ENCODE results near the gene SNRPB.
A peak's percentile ranks its signal among the peaks of the same experiment; 100 is the strongest.

Gene SNRPB

DNA sequence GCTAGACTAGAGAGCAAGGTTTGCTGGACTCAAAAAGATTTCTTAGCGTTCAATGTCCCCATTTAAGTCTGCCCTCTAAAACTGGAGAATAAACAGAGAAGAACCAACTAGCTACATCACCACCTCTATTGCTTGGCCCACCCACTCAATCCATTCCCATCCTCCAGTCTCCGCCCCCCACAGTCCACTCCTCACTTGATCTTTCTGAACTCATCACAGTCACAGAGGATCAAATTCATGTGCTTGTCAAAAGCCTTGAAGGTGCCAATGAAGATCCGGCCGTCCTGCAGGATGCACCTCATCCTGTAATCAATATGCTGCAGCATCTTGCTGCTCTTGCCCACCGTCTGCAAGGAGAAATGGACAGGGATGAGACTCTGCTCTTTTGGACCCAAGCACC lies 3.2 kb downstream of the SNRPB start:
- TF ChIP-seq ZNF548 (tag by site-specific recombination; IDR thresholded peaks at IDR 0.05) (no peak), ZFHX2 (tag by site-specific recombination; conservative IDR thresholded peaks at IDR 0.05) (peak; percentile 73), EGR2 (tag by site-specific recombination; IDR thresholded peaks at IDR 0.05; ENCODE audit: low read depth) (peak; percentile 72), ZNF830 (tag by site-specific recombination; IDR thresholded peaks at IDR 0.05; ENCODE audit: low read depth) (no peak), ZNF266 (tag by site-specific recombination; IDR thresholded peaks at IDR 0.05; ENCODE audit: low read depth) (no peak), ZBTB48 (tag by site-specific recombination; IDR thresholded peaks at IDR 0.05) (no peak), GLIS1 (tag by site-specific recombination; IDR thresholded peaks at IDR 0.05) (no peak), PRDM1 (tag by site-specific recombination; IDR thresholded peaks at IDR 0.05) (no peak), KLF9 (tag by site-specific recombination; IDR thresholded peaks at IDR 0.05; ENCODE audit: low read depth) (no peak), ZIC2 (tag by site-specific recombination; IDR thresholded peaks at IDR 0.05) (no peak), ZNF596 (tag by site-specific recombination; IDR thresholded peaks at IDR 0.05) (no peak)
- TF ChIP-seq, protein P1, sequence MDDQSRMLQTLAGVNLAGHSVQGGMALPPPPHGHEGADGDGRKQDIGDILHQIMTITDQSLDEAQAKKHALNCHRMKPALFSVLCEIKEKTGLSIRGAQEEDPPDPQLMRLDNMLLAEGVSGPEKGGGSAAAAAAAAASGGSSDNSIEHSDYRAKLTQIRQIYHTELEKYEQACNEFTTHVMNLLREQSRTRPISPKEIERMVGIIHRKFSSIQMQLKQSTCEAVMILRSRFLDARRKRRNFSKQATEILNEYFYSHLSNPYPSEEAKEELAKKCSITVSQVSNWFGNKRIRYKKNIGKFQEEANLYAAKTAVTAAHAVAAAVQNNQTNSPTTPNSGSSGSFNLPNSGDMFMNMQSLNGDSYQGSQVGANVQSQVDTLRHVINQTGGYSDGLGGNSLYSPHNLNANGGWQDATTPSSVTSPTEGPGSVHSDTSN (CRISPR knock-in tag; IDR thresholded peaks at IDR 0.05), result no peak
- TF ChIP-seq, protein P2, sequence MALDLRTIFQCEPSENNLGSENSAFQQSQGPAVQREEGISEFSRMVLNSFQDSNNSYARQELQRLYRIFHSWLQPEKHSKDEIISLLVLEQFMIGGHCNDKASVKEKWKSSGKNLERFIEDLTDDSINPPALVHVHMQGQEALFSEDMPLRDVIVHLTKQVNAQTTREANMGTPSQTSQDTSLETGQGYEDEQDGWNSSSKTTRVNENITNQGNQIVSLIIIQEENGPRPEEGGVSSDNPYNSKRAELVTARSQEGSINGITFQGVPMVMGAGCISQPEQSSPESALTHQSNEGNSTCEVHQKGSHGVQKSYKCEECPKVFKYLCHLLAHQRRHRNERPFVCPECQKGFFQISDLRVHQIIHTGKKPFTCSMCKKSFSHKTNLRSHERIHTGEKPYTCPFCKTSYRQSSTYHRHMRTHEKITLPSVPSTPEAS (tag by site-specific recombination; IDR thresholded peaks at IDR 0.05), result no peak
- H3K4me3 ChIP-seq (ENCODE audit: low read depth, low read length), result no peak overlapping the region
- H3K9me3 ChIP-seq (ENCODE audit: control insufficient read depth, insufficient read depth, low read depth, low read length), result no peaks in the 10 kb centered on the region
- peaks cover 63 to 80% of the 10 kb centered on the region in 2 experiments for H3K36me3 ChIP-seq (ENCODE audit: control insufficient read depth in 2 of 2, insufficient read depth in 1 of 2, low read length in 2 of 2)
- H3K27ac ChIP-seq (ENCODE audit: extremely low read depth, low read depth, low read length), result no peak overlapping the region
- no peaks in the 10 kb centered on the region; the same call in 1 of the 2 replicates for H3K4me1 ChIP-seq (ENCODE audit: control insufficient read depth, insufficient read depth, low read length)
- ChIA-PET CTCF (interaction anchor here (0.7 to 2.9 kb wide), 5 partner anchors 9 to 260 kb away, joined by 3 to 14 read pairs (median 5); no protein-coding TSS in a partner anchor), POLR2A (interaction anchor here (0.6 to 1.3 kb wide), 3 partner anchors 138 to 204 kb away, joined by 3 to 5 read pairs (median 3); partner anchors contain the start of gene NOP56)

DNA sequence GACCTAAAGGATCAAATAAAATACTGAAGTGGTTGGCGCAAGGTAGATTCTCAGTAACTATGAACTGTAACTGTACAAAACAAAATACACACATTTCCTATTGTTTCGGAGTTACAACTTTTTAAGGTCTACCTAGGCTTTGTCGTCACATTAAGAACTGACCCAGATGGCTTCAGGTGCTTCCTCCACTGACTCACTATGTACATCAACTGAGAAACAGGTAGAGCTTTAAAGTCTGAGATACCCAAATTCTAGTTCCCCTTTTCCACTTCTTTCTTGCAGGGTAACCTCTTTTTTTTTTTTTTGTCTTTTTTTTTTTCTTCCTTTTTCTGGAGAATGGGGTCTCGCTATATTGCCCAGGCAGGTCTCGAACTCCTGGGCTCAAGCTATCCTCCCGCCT lies 5.5 kb downstream of the SNRPB start:
- no peak overlapping the region for H3K4me3 ChIP-seq (ENCODE audit: low read depth, low read length)
- POLR2A ChIA-PET, result interaction anchor here (0.6 to 0.7 kb wide), 3 partner anchors 9 to 194 kb away, joined by 3 to 6 read pairs (median 3); no protein-coding TSS in a partner anchor
- no peaks in the 10 kb centered on the region; the same call in 1 of the 2 replicates for H3K4me1 ChIP-seq (ENCODE audit: control insufficient read depth, insufficient read depth, low read length)

DNA sequence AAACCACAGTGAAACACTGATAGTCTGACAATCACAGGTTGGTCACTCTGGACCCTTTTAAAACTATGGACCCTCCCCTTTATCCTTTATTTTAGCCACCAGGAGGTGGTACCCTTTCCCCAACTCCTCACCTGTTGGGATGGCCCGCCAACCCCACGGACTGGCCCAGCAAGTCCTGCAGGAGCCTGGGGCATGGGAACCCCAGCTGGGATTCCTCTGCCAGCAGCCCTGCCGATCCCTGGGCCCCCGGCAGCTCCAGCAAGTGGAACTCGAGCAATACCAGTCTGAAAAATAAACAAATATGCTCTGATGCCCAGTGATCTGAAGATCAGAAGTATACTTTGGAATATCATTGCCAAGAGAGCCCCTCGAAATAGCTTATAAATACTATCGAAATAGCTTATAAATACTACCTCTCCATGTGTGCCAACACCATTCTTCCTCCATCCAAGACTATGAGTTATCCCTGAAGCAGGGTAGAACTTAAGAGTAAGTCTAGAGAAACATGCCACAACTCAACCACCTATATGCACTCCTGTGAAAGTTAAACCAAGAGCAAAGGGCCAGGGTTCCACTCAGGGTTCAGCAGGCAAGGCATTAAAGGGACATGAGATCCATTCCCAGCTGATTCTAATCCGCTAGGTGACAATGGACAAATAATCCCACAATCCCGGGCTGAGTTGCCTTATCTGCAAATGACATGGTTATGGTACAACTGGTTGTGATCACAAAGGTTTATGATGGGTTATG lies 6.8 kb downstream of the SNRPB start:
- Histone ChIP-seq H3K4me1 (ENCODE audit: control insufficient read depth, insufficient read depth, low read length) (no peaks in the 10 kb centered on the region), H3K27ac (ENCODE audit: extremely low read depth, low read depth, low read length) (no peak overlapping the region), H3K4me3 (ENCODE audit: low read depth, low read length) (no peak overlapping the region), H3K36me3 (ENCODE audit: control insufficient read depth in 2 of 2, insufficient read depth in 1 of 2, low read length in 2 of 2) (peaks cover 79 to 91% of the 10 kb centered on the region in 2 experiments), H3K9me3 (ENCODE audit: control insufficient read depth, insufficient read depth, low read depth, low read length) (no peaks in the 10 kb centered on the region)
- no peak for TF ChIP-seq ZNF626 (tag by site-specific recombination; IDR thresholded peaks at IDR 0.05)
- TF ChIP-seq, protein P3, sequence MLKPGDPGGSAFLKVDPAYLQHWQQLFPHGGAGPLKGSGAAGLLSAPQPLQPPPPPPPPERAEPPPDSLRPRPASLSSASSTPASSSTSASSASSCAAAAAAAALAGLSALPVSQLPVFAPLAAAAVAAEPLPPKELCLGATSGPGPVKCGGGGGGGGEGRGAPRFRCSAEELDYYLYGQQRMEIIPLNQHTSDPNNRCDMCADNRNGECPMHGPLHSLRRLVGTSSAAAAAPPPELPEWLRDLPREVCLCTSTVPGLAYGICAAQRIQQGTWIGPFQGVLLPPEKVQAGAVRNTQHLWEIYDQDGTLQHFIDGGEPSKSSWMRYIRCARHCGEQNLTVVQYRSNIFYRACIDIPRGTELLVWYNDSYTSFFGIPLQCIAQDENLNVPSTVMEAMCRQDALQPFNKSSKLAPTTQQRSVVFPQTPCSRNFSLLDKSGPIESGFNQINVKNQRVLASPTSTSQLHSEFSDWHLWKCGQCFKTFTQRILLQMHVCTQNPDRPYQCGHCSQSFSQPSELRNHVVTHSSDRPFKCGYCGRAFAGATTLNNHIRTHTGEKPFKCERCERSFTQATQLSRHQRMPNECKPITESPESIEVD (tag by site-specific recombination; IDR thresholded peaks at IDR 0.05), result no peak
- TF ChIP-seq ZNF423 (tag by site-specific recombination; IDR thresholded peaks at IDR 0.05), result no peak
- TF ChIP-seq ZIC2 (tag by site-specific recombination; IDR thresholded peaks at IDR 0.05), result no peak
- ChIA-PET POLR2A (interaction anchor here (1.2 kb wide), 2 partner anchors 12 to 222 kb away, joined by 3 read pairs; no protein-coding TSS in a partner anchor), CTCF (interaction anchor here (1.4 to 2.0 kb wide), 2 partner anchors 11 to 211 kb away, joined by 5 to 12 read pairs; no protein-coding TSS in a partner anchor)

More for the DNA sequence above, 5.5 kb downstream of the SNRPB start:
- Histone ChIP-seq H3K9me3 (ENCODE audit: control insufficient read depth, insufficient read depth, low read depth, low read length) (no peaks in the 10 kb centered on the region), H3K27ac (ENCODE audit: extremely low read depth, low read depth, low read length) (no peak overlapping the region), H3K36me3 (ENCODE audit: control insufficient read depth in 2 of 2, insufficient read depth in 1 of 2, low read length in 2 of 2) (peaks cover 86 to 98% of the 10 kb centered on the region in 2 experiments)
- TF ChIP-seq ZNF121 (tag by site-specific recombination; IDR thresholded peaks at IDR 0.05) (peak; percentile 41; the same call in 1 of the 2 replicates), ZNF629 (tag by site-specific recombination; IDR thresholded peaks at IDR 0.05) (no peak), ZSCAN23 (tag by site-specific recombination; IDR thresholded peaks at IDR 0.05) (no peak)
- CTCF ChIA-PET, result interaction anchor here (1.2 kb wide), 1 partner anchor 57 kb away, joined by 4 read pairs; no protein-coding TSS in a partner anchor

All from HEK293 (cell line).